K562 (cell line): ENCODE results near the gene HMGN1. TPM values are rescaled to one million over a fixed set of nuclear protein-coding genes. Genes with fewer than 3 reads are reported as not detected.
A peak's percentile ranks its signal among the peaks of the same experiment; 100 is the strongest.

Source experiments
- ELF1 ChIP-seq: fragments of 200-800 bp; sonication (Bioruptor generic); IDR thresholded peaks from 2 replicates; pipeline ENCODE4 v1.6.1; 2016; ENCODE audit warnings: missing genetic modification characterization, missing compliant biosample characterization
- GTF3C2 ChIP-seq: IDR thresholded peaks from 3 replicates; pipeline ENCODE4 v1.6.1; 2011; ENCODE audit warnings: borderline replicate concordance, mild to moderate bottlenecking, moderate library complexity; ENCODE audit not compliant: insufficient read length; ENCODE audit errors: extremely low read depth
- HMGXB4 ChIP-seq: sonication (generic); formaldehyde crosslinking; IDR thresholded peaks from 2 replicates; pipeline ENCODE4 v1.8.1; 2023; ENCODE audit warnings: mild to moderate bottlenecking, missing genetic modification reagents
- ID3 ChIP-seq, 2 experiments: fragments of 250-450 bp in 1 of 2; fragments of 450-650 bp in 1 of 2; sonication (Bioruptor Pico) in 1 of 2; IDR thresholded peaks; 2 replicates each; pipeline versions ENCODE4 v1.6.1 to v1.8.0; 2016 to 2021; ENCODE audit warnings: mild to moderate bottlenecking in 2 of 2, moderate library complexity in 2 of 2, missing compliant biosample characterization in 1 of 2, missing genetic modification characterization in 1 of 2
- LEF1 ChIP-seq: fragments of 450-650 bp; IDR thresholded peaks from 2 replicates; pipeline ENCODE4 v1.6.1; 2016; ENCODE audit warnings: mild to moderate bottlenecking
- MED1 ChIP-seq: sonication (generic); formaldehyde crosslinking; IDR thresholded peaks from 2 replicates; pipeline ENCODE4 v1.8.1; 2023; ENCODE audit warnings: missing genetic modification reagents, borderline replicate concordance
- NCOA4 ChIP-seq: fragments of 450-650 bp; IDR thresholded peaks from 2 replicates; pipeline ENCODE4 v1.6.1; 2018; ENCODE audit warnings: mild to moderate bottlenecking; ENCODE audit not compliant: partially characterized antibody
- PHB ChIP-seq: fragments of 250-450 bp; sonication (Bioruptor Pico); IDR thresholded peaks from 2 replicates; pipeline ENCODE4 v1.5.0; 2021
- PURB ChIP-seq: sonication (generic); formaldehyde crosslinking; IDR thresholded peaks from 2 replicates; pipeline ENCODE4 v1.9.0; 2021; ENCODE audit warnings: low read depth, mild to moderate bottlenecking, missing genetic modification reagents
- SIRT6 ChIP-seq: IDR thresholded peaks from one replicate; pipeline ENCODE4 v1.6.1; 2012; ENCODE audit warnings: low read depth, mild to moderate bottlenecking, control low read depth, inconsistent platforms, low read length, moderate library complexity
- SREBF2 ChIP-seq: sonication (generic); formaldehyde crosslinking; IDR thresholded peaks from 2 replicates; pipeline ENCODE4 v1.4.0; 2020; ENCODE audit warnings: mild to moderate bottlenecking, missing genetic modification reagents
- TSHZ1 ChIP-seq: fragments of 250-450 bp; sonication (Bioruptor Pico); IDR thresholded peaks from 2 replicates; pipeline ENCODE4 v1.4.0; 2020; ENCODE audit warnings: mild to moderate bottlenecking, moderate library complexity
- ZNF174 ChIP-seq: fragments of 250-450 bp; sonication (Bioruptor Pico); IDR thresholded peaks from 2 replicates; pipeline ENCODE4 v1.4.0; 2020; ENCODE audit warnings: mild to moderate bottlenecking
- ZNF239 ChIP-seq: fragments of 250-450 bp; sonication (Bioruptor Pico); IDR thresholded peaks from 2 replicates; pipeline ENCODE4 v1.4.0; 2020; ENCODE audit warnings: mild to moderate bottlenecking
- ZNF384 ChIP-seq: IDR thresholded peaks from 2 replicates; pipeline ENCODE4 v1.6.1; 2012; ENCODE audit warnings: low read depth, low read length, improper control_type of control experiment
- ZNF512 ChIP-seq: IDR thresholded peaks from 2 replicates; pipeline ENCODE4 v1.6.1; 2016; ENCODE audit warnings: missing genetic modification characterization, missing compliant biosample characterization
- polyA plus RNA-seq, 8 experiments: library from polyadenylated mRNA; depleted of rRNA in 4 of 8; stranded (reverse) in 5 of 8; unstranded in 3 of 8; fragments of >200 nt; fragmentation: Nextera tagmentation in 2 of 8; fragmentation: Illumina TruSeq in 1 of 8; extraction: Ambion mirVana in 2 of 8; extraction: Trizol in 1 of 8; gene quantifications; 2 replicates each; pipeline versions ENCODE4 v1.2.1 to v1.2.3, GENCODE V29; 2011 to 2014; ENCODE audit warnings: inconsistent platforms in 1 of 8, missing spikeins in 1 of 8
- total RNA-seq, 7 experiments: library from RNA; depleted of rRNA in 6 of 7; stranded (reverse); fragments of >200 nt in 6 of 7; fragmentation: Illumina TruSeq in 2 of 7; extraction: Trizol in 2 of 7; gene quantifications; 2 replicates each; pipeline versions ENCODE4 v1.2.1 to v1.2.3, GENCODE V29; 2011 to 2021; ENCODE audit warnings: low replicate concordance in 1 of 7

Gene HMGN1
- total and polyA plus RNA-seq, 9 of the 15 experiments (the other 6 are each of a cell fraction or from before 2014, with no cell fraction given) = 124 to 626 (median 498) TPM

- TF ChIP-seq ID3 (CRISPR knock-in tag; IDR thresholded peaks at IDR 0.05) = no peak
- TF ChIP-seq ID3 (tag; IDR thresholded peaks at IDR 0.05) = 0 out of 2 replicates have a peak, but pooled peaks have one; percentile 13
- no peak for TF ChIP-seq ZNF512 (tag)
- TF ChIP-seq ZNF174 = no peak
- peak; percentile 10; the same call in 1 of the 2 replicates for TF ChIP-seq LEF1
- TF ChIP-seq PHB (CRISPR knock-in tag) = no peak
- no peak for TF ChIP-seq TSHZ1 (CRISPR knock-in tag)
- no peak for TF ChIP-seq GTF3C2
- TF ChIP-seq MED1 = 0 out of 2 replicates have a peak, but pooled peaks have one; percentile 58
- TF ChIP-seq SREBF2 = no peak
- no peak for TF ChIP-seq ZNF239 (CRISPR knock-in tag)
- no peak for TF ChIP-seq PURB (CRISPR knock-in tag)
- TF ChIP-seq SIRT6 = no peak
- no peak for TF ChIP-seq HMGXB4 (CRISPR knock-in tag)
- no peak for TF ChIP-seq ELF1 (tag)
- TF ChIP-seq ZNF384 = no peak; the same call in 1 of the 2 replicates
- TF ChIP-seq NCOA4 = no peak
Observed at GRCh38 chr21:39379986-39380891, 31.4 kb upstream of the HMGN1 start (continued).
